NCI-H1048 (cell line): ENCODE measurements around the gene APBA3.

Source experiments
- DNase-seq: peaks from one replicate; lab custom pipeline; 2025; lab: John Stamatoyannopoulos, UW

APBA3 gene

GRCh38 chr19:3716147-3716668 lies 45.3 kb downstream of the APBA3 start:
- no peak for DNase-seq

- DNase-seq, result no peak
Observed at GRCh38 chr19:3712663-3713611, 48.6 kb downstream of the APBA3 start.

- DNase-seq, result no peak
Observed at GRCh38 chr19:3710265-3710812, 51.2 kb downstream of the APBA3 start.

- DNase-seq, result no peak
Observed at GRCh38 chr19:3708207-3708931, 53.1 kb downstream of the APBA3 start, which contains the start of gene TJP3. TJP3 (plus strand) TSS chr19:3708384; CDS start chr19:3728433, 20,049 bp downstream.

GRCh38 chr19:3707868-3708206 lies 53.7 kb downstream of the APBA3 start:
- DNase-seq, result no peak

- DNase-seq, result no peak
Observed at GRCh38 chr19:3701200-3701599, 60.3 kb downstream of the APBA3 start.
